HepG2 (cell line): Measurements from ENCODE around the gene GPBP1. TPM values are rescaled to one million over a fixed set of nuclear protein-coding genes. Genes with fewer than 3 reads are reported as not detected.

Source experiments
- ARID5B ChIP-seq: IDR thresholded peaks from 2 replicates; pipeline ENCODE4 v1.4.0; 2020; ENCODE audit warnings: mild to moderate bottlenecking, missing genetic modification reagents
- ATF3 ChIP-seq: sonication (generic); formaldehyde crosslinking; IDR thresholded peaks from 2 replicates; pipeline ENCODE4 v1.4.0; 2020; ENCODE audit warnings: missing genetic modification reagents
- FOSL1 ChIP-seq: sonication (generic); formaldehyde crosslinking; IDR thresholded peaks from 2 replicates; pipeline ENCODE4 v1.9.0; 2021; ENCODE audit warnings: missing genetic modification reagents, borderline replicate concordance
- RBM22 ChIP-seq: fragments of 200-400 bp; formaldehyde crosslinking; optimal IDR thresholded peaks from 2 replicates; pipeline ENCODE3; 2017; ENCODE audit warnings: mild to moderate bottlenecking, low read length, moderate library complexity
- ZBTB38 ChIP-seq: sonication (generic); formaldehyde crosslinking; IDR thresholded peaks from 2 replicates; pipeline ENCODE4 v1.5.1; 2020; ENCODE audit warnings: mild to moderate bottlenecking, missing genetic modification reagents
- ZSCAN20 ChIP-seq: sonication (generic); formaldehyde crosslinking; IDR thresholded peaks from 2 replicates; pipeline ENCODE4 v1.4.0; 2020; ENCODE audit warnings: missing genetic modification reagents, mild to moderate bottlenecking, borderline replicate concordance
- polyA plus RNA-seq, 8 experiments: library from polyadenylated mRNA; depleted of rRNA in 3 of 8; stranded (reverse) in 7 of 8; unstranded in 1 of 8; fragments of >200 nt; fragmentation: Illumina TruSeq in 4 of 8; extraction: Trizol in 4 of 8; gene quantifications; 2 replicates each; pipeline versions ENCODE4 v1.2.1 to v1.2.3, GENCODE V29; 2011 to 2016; ENCODE audit warnings: low read depth in 4 of 8, missing spikeins in 1 of 8, mixed read lengths in 1 of 8; ENCODE audit not compliant: insufficient read depth in 1 of 8
- total RNA-seq, 5 experiments: library from RNA; depleted of rRNA; stranded (reverse); fragments of >200 nt; fragmentation: Illumina TruSeq; extraction: Trizol; gene quantifications; 2 replicates each; pipeline ENCODE4 v1.2.3, GENCODE V29; 2016; ENCODE audit warnings: low read depth in 1 of 5

The GPBP1 gene
- total and polyA plus RNA-seq, 2 of the 13 experiments (the other 11 are each of a cell fraction or from before 2014, with no cell fraction given) = 27.1 to 72.2 TPM

- 0 out of 2 replicates have a peak, but pooled peaks have one; percentile 23 for TF ChIP-seq ATF3 (CRISPR knock-in tag)
- peak; percentile 36; the same call in 1 of the 2 replicates for TF ChIP-seq FOSL1 (CRISPR knock-in tag)
- TF ChIP-seq ARID5B (CRISPR knock-in tag) = 0 out of 2 replicates have a peak, but pooled peaks have one; percentile 40
- peak; percentile 14; the same call in 1 of the 2 replicates for TF ChIP-seq ZSCAN20 (CRISPR knock-in tag)
- 0 out of 2 replicates have a peak, but pooled peaks have one; percentile 50 for TF ChIP-seq ZBTB38 (CRISPR knock-in tag)
- peak; percentile 82 for TF ChIP-seq RBM22
- TF ChIP-seq, all 625 proteins: peak for 18; not testable (repeated sequence) for 607
These were observed 4.4 kb downstream of the GPBP1 start (continued) for GRCh38 chr5:57178238-57178637.
